H1 (cell line): ENCODE measurements around the gene SEMA3A.

Source experiments
- CEBPB ChIP-seq: IDR thresholded peaks from 2 replicates; pipeline ENCODE4 v1.6.1; 2012; ENCODE audit warnings: low read depth, low read length
- GABPA ChIP-seq: IDR thresholded peaks from 2 replicates; pipeline ENCODE4 v1.6.1; 2011; ENCODE audit warnings: mild to moderate bottlenecking, low read length, moderate library complexity, borderline replicate concordance; ENCODE audit not compliant: insufficient read depth
- MAFK ChIP-seq: IDR thresholded peaks from 2 replicates; pipeline ENCODE4 v1.6.1; 2012; ENCODE audit warnings: low read depth, mild to moderate bottlenecking, improper control_type of control experiment, low read length
- POLR2A ChIP-seq, 2 experiments: IDR thresholded peaks; 1 replicate in 1 of 2; 2 replicates in 1 of 2; pipeline ENCODE4 v1.6.1; 2011; ENCODE audit warnings: low read depth in 2 of 2, low read length in 2 of 2, mild to moderate bottlenecking in 2 of 2; ENCODE audit errors: control extremely low read depth in 1 of 2
- POLR2AphosphoS5 ChIP-seq: IDR thresholded peaks from 2 replicates; pipeline ENCODE4 v1.6.1; 2011; ENCODE audit warnings: low read depth, low read length
- SIN3A ChIP-seq, 2 experiments: IDR thresholded peaks in 1 of 2; conservative IDR thresholded peaks in 1 of 2; 2 replicates each; pipeline ENCODE4 v1.6.1; 2011 to 2012; ENCODE audit warnings: low read length in 2 of 2, improper control_type of control experiment in 1 of 2, low read depth in 1 of 2, mild to moderate bottlenecking in 1 of 2
- YY1 ChIP-seq: IDR thresholded peaks from 2 replicates; pipeline ENCODE4 v1.6.1; 2011; ENCODE audit warnings: low read depth, mild to moderate bottlenecking, low read length
- TF ChIP-seq, protein P1 (sequence below): IDR thresholded peaks from 2 replicates; pipeline ENCODE4 v1.6.1; 2012; ENCODE audit warnings: low read length, inconsistent platforms
- TF ChIP-seq, protein P2 (sequence below), 3 experiments: IDR thresholded peaks; 1 replicate in 2 of 3; 2 replicates in 1 of 3; pipeline versions ENCODE4 v1.5.1 to v1.6.1; 2011; ENCODE audit warnings: low read length in 3 of 3, mild to moderate bottlenecking in 3 of 3, inconsistent platforms in 2 of 3, low read depth in 1 of 3, moderate library complexity in 1 of 3; ENCODE audit not compliant: insufficient read depth in 1 of 3; ENCODE audit errors: control extremely low read depth in 1 of 3

DNA sequence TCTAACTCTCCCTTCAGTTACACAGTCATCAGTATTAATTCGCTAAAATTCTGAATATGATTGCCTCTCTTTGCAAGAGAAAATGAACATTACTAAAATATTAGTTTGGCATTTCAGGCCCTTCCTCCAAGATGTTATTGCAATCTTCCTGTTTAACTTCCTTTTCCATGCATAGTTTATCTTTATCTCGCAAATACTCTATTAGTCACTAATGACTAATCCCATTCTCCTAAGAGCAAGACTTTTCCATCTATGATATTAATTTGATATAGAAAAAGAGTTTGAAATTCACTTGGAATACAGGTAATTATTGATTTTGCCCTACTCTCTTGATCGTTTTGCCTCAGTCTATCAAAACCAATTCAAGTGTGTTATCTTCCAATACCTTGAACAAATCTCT is 41.8 kb upstream of the SEMA3A start:
- no peak for TF ChIP-seq POLR2A (IDR thresholded peaks at IDR 0.05; ENCODE audit: control extremely low read depth in 1 of 2, low read depth in 2 of 2, low read length in 2 of 2)
- no peak for TF ChIP-seq MAFK
- TF ChIP-seq, protein P1, sequence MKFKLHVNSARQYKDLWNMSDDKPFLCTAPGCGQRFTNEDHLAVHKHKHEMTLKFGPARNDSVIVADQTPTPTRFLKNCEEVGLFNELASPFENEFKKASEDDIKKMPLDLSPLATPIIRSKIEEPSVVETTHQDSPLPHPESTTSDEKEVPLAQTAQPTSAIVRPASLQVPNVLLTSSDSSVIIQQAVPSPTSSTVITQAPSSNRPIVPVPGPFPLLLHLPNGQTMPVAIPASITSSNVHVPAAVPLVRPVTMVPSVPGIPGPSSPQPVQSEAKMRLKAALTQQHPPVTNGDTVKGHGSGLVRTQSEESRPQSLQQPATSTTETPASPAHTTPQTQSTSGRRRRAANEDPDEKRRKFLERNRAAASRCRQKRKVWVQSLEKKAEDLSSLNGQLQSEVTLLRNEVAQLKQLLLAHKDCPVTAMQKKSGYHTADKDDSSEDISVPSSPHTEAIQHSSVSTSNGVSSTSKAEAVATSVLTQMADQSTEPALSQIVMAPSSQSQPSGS = no peak
- no peak for TF ChIP-seq CEBPB
- TF ChIP-seq SIN3A (conservative IDR thresholded peaks at IDR 0.05 in 1 of 2, IDR thresholded peaks at IDR 0.05 in 1 of 2; ENCODE audit: low read depth in 1 of 2, low read length in 2 of 2) = no peak
- no peak for TF ChIP-seq POLR2AphosphoS5
- no peak for TF ChIP-seq YY1
- TF ChIP-seq, protein P2, sequence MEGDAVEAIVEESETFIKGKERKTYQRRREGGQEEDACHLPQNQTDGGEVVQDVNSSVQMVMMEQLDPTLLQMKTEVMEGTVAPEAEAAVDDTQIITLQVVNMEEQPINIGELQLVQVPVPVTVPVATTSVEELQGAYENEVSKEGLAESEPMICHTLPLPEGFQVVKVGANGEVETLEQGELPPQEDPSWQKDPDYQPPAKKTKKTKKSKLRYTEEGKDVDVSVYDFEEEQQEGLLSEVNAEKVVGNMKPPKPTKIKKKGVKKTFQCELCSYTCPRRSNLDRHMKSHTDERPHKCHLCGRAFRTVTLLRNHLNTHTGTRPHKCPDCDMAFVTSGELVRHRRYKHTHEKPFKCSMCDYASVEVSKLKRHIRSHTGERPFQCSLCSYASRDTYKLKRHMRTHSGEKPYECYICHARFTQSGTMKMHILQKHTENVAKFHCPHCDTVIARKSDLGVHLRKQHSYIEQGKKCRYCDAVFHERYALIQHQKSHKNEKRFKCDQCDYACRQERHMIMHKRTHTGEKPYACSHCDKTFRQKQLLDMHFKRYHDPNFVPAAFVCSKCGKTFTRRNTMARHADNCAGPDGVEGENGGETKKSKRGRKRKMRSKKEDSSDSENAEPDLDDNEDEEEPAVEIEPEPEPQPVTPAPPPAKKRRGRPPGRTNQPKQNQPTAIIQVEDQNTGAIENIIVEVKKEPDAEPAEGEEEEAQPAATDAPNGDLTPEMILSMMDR (IDR thresholded peaks at IDR 0.05; ENCODE audit: control extremely low read depth in 1 of 3, insufficient read depth in 1 of 3, low read depth in 1 of 3, low read length in 3 of 3) = no peak
- no peak for TF ChIP-seq GABPA
